ENCODE results near the gene IL1A. TPM values are rescaled to one million over a fixed set of nuclear protein-coding genes. Genes with fewer than 3 reads are reported as not detected.

IL1A gene
- total and polyA plus RNA-seq, 4 donors = 1.1 to 15.5 (median 2.4) TPM

- WGBS, 2 donors = 87 to 94% methylated on average over 3 of the region's 3 CpGs
Measured at GRCh38 chr2:112828251-112828691, 44.0 kb upstream of the IL1A start.

DNA sequence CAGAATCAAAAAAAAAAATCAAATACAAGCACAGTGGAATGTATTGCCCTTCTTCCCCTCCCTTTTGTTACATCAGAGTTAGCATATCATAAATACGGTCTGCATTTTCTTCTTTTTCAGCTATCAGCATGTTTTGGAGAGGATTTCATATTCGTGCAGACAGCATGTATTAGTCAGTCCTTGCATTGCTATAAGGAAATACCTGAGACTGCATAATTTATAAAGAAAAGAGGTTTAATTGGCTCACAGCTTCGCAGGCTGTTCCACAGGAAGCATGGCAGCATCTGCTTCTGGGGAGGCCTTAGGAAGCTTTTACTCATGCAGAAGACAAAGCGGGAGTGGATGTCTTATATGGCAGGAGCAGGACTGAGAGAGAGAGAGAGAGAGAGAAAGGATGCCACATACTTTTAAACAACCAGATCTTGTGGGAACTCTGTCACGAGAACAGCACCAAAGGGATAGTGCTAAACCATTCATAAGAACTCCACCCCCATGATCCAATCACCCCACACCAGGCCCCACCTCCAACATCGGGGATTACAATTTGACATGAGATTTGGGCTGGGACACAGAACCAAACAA is 43.4 kb upstream of the IL1A start:
- TF ChIP-seq, protein P1, sequence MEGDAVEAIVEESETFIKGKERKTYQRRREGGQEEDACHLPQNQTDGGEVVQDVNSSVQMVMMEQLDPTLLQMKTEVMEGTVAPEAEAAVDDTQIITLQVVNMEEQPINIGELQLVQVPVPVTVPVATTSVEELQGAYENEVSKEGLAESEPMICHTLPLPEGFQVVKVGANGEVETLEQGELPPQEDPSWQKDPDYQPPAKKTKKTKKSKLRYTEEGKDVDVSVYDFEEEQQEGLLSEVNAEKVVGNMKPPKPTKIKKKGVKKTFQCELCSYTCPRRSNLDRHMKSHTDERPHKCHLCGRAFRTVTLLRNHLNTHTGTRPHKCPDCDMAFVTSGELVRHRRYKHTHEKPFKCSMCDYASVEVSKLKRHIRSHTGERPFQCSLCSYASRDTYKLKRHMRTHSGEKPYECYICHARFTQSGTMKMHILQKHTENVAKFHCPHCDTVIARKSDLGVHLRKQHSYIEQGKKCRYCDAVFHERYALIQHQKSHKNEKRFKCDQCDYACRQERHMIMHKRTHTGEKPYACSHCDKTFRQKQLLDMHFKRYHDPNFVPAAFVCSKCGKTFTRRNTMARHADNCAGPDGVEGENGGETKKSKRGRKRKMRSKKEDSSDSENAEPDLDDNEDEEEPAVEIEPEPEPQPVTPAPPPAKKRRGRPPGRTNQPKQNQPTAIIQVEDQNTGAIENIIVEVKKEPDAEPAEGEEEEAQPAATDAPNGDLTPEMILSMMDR (IDR thresholded peaks at IDR 0.05; ENCODE audit: control extremely low read depth, extremely low read depth) = no peak
- Histone ChIP-seq H3K36me3 (ENCODE audit: control insufficient read depth in 4 of 4, insufficient read depth in 4 of 4, low read length in 4 of 4) (no peaks in the 10 kb centered on the region), H3K27ac (ENCODE audit: low read depth in 1 of 2, low read length in 1 of 2) (no peak overlapping the region), H3K4me3 (no peak overlapping the region), H3K9ac (ENCODE audit: insufficient read depth in 1 of 2, low read length in 2 of 2) (no peak overlapping the region), H3K27me3 (ENCODE audit: control insufficient read depth in 3 of 3, insufficient read depth in 3 of 3, low read length in 2 of 3) (no peaks in the 10 kb centered on the region), H3K4me1 (ENCODE audit: control insufficient read depth in 5 of 5, insufficient read depth in 5 of 5, low read length in 5 of 5) (peaks cover 0 to 5% (median 0%) of the 10 kb centered on the region in 5 donors), H3K9me3 (ENCODE audit: control insufficient read depth in 4 of 4, insufficient read depth in 3 of 4, low read length in 3 of 4) (no peaks in the 10 kb centered on the region)
- no peak for ATAC-seq (ENCODE audit: insufficient read depth, low FRiP score)
- 90 to 91% methylated on average over 6 of the region's 6 CpGs for WGBS, 2 donors
- no peak for DNase-seq

More at GRCh38 chr2:112828251-112828691, 44.0 kb upstream of the IL1A start:
- DNase-seq = no peak
- H3K4me1 ChIP-seq (ENCODE audit: control insufficient read depth in 5 of 5, insufficient read depth in 5 of 5, low read length in 5 of 5) = peaks cover 0 to 5% (median 0%) of the 10 kb centered on the region in 5 donors
- H3K27me3 ChIP-seq (ENCODE audit: control insufficient read depth in 3 of 3, insufficient read depth in 3 of 3, low read length in 2 of 3) = no peaks in the 10 kb centered on the region
- H3K27ac ChIP-seq (ENCODE audit: low read depth in 1 of 2, low read length in 1 of 2) = no peak overlapping the region
- H3K9me3 ChIP-seq (ENCODE audit: control insufficient read depth in 4 of 4, insufficient read depth in 3 of 4, low read length in 3 of 4) = no peaks in the 10 kb centered on the region
- TF ChIP-seq, protein P1 (IDR thresholded peaks at IDR 0.05; ENCODE audit: control extremely low read depth, extremely low read depth) = no peak
- ATAC-seq (ENCODE audit: insufficient read depth, low FRiP score) = no peak
- no peaks in the 10 kb centered on the region for H3K36me3 ChIP-seq (ENCODE audit: control insufficient read depth in 4 of 4, insufficient read depth in 4 of 4, low read length in 4 of 4)
- no peak overlapping the region for H3K4me3 ChIP-seq
- H3K9ac ChIP-seq (ENCODE audit: insufficient read depth in 1 of 2, low read length in 2 of 2) = no peak overlapping the region

- H3K4me3 ChIP-seq = no peak overlapping the region
- H3K36me3 ChIP-seq (ENCODE audit: control insufficient read depth in 4 of 4, insufficient read depth in 4 of 4, low read length in 4 of 4) = no peaks in the 10 kb centered on the region
- DNase-seq = no peak
- TF ChIP-seq, protein P1 (IDR thresholded peaks at IDR 0.05; ENCODE audit: control extremely low read depth, extremely low read depth) = no peak
- H3K4me1 ChIP-seq (ENCODE audit: control insufficient read depth in 5 of 5, insufficient read depth in 5 of 5, low read length in 5 of 5) = peaks cover 0 to 5% (median 0%) of the 10 kb centered on the region in 5 donors
- peaks cover 0 to 3% (median 0%) of the 10 kb centered on the region in 4 donors for H3K9me3 ChIP-seq (ENCODE audit: control insufficient read depth in 4 of 4, insufficient read depth in 3 of 4, low read length in 3 of 4)
- 65 to 89% methylated on average over 3 of the region's 3 CpGs for WGBS, 2 donors
- ATAC-seq (ENCODE audit: insufficient read depth, low FRiP score) = no peak
- H3K27ac ChIP-seq (ENCODE audit: low read depth in 1 of 2, low read length in 1 of 2) = no peak overlapping the region
- no peaks in the 10 kb centered on the region for H3K27me3 ChIP-seq (ENCODE audit: control insufficient read depth in 3 of 3, insufficient read depth in 3 of 3, low read length in 2 of 3)
- no peak overlapping the region for H3K9ac ChIP-seq (ENCODE audit: insufficient read depth in 1 of 2, low read length in 2 of 2)
Measured at GRCh38 chr2:112827009-112827408, 42.7 kb upstream of the IL1A start.

DNA sequence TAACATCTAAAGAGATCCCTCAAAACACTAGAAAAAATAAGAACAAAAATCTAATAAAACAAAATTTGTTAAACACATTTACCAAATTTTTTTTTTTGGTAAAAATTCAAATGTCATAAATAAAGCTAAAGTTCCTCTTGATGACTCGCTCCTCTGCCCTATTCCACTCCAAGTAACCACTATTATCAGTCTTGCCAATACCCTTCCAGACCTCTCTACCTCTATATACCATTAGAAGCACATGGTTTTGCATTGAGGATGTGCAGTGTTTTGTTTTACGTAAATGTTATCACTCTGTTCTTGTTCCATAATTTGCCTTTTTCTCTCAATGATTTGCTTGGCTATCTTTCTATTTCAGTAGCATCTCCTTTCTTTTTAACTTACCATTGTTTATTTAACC is 41.4 kb upstream of the IL1A start:
- TF ChIP-seq, protein P1 (IDR thresholded peaks at IDR 0.05; ENCODE audit: control extremely low read depth, extremely low read depth) = no peak
- no peak for DNase-seq

More for the DNA sequence above, 41.4 kb upstream of the IL1A start:
- ATAC-seq (ENCODE audit: insufficient read depth, low FRiP score) = no peak
- Histone ChIP-seq H3K27me3 (ENCODE audit: control insufficient read depth in 3 of 3, insufficient read depth in 3 of 3, low read length in 2 of 3) (no peaks in the 10 kb centered on the region), H3K9ac (ENCODE audit: insufficient read depth in 1 of 2, low read length in 2 of 2) (no peak overlapping the region), H3K4me3 (no peak overlapping the region), H3K4me1 (ENCODE audit: control insufficient read depth in 5 of 5, insufficient read depth in 5 of 5, low read length in 5 of 5) (peaks cover 0 to 3% (median 0%) of the 10 kb centered on the region in 5 donors), H3K36me3 (ENCODE audit: control insufficient read depth in 4 of 4, insufficient read depth in 4 of 4, low read length in 4 of 4) (no peaks in the 10 kb centered on the region), H3K9me3 (ENCODE audit: control insufficient read depth in 4 of 4, insufficient read depth in 3 of 4, low read length in 3 of 4) (peaks cover 0 to 3% (median 0%) of the 10 kb centered on the region in 4 donors), H3K27ac (ENCODE audit: low read depth in 1 of 2, low read length in 1 of 2) (no peak overlapping the region)
- 95 to 98% methylated on average over 2 of the region's 2 CpGs for WGBS, 2 donors
